ENCODE data around the gene DGKE.

DGKE gene

DNA sequence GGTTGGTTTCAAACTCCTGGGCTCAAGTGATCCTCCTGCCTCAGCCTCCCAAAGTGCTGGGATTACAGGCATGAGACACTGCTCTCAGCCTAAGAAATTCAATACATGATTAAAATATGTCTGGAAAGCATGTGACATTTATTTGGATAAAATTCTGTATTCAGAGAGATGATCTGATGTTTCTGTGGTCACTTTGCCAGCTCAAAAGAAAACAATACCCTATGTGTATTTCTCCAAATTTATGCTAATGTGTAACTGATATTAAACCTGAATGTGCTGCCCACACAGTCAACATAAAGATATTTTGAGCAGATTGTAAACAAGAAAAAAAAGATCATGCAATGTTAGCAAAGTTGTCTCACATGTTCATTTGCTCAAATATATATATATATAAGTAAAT lies 16.9 kb upstream of the DGKE start:
- DNase-seq = no peak

DNA sequence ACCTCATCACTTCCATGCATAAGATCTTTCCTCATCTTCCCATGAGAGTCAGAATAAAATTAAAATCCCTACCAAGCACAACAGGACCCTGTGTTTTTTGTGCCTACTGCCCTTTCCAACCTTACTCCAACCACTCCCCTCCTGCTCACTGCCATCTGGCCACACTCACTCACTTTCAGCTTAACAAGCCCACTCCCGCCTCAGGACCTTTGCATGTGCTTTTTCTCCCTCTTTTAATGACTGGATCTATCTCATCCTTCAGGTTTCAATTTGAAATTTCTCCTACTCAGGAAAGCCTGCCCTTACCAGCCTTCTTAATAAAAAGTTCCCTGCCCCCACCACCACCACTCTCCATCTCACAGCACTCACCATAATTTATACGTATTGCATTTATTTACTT lies 14.9 kb upstream of the DGKE start:
- no peak for DNase-seq

DNA sequence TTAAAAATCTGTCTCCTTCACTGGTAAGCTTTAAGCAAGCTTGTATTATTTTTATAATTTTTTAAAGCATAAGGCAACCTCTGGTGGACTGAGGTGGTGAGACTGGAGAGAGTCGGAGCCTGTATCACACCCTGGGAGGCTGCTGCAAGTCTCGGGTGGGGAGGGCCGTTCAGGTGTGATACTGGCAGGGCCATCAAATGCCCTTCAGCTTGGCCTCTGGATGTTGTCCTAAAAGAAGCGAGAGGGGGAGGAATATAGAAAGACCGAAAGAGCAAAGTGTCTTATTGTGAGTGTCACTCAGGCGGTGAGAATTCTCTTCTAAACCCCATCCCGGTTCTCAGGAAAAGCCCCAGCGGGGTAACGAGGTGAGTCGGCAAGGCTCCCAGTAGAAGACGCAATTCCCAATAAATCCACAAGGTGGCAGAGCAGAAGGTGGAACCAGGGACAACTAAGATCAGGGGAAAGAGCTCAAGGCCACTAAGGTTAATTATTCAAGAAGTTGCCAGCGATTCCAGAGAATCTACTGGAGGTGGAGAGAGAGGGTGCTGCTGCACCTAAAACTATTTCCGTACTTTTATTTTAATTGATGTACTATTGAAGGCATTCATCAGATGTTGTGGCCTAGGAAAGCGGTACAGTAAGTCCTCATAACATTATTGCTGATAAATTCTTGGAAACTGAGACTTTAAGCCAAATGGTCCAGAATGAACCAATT lies 14.4 kb upstream of the DGKE start:
- DNase-seq = no peak

DNA sequence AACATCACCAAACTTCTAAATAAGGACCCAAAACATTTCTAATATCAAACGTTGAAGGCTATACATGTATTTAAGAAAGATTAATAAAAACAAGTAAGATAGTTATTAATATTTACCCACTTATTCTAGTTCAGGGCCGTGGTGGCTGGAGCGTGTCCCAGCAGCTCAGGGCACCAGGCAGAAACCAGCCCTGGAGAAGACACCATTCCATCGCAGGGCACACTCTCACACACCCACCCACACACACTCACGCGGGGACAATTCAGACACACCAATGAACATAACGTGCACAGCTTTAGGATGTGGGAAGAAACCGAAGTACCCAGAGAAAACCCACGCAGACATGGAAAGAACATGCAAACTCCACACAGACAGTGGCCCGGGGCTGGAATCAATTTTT lies 13.7 kb upstream of the DGKE start:
- no peak for DNase-seq

DNA sequence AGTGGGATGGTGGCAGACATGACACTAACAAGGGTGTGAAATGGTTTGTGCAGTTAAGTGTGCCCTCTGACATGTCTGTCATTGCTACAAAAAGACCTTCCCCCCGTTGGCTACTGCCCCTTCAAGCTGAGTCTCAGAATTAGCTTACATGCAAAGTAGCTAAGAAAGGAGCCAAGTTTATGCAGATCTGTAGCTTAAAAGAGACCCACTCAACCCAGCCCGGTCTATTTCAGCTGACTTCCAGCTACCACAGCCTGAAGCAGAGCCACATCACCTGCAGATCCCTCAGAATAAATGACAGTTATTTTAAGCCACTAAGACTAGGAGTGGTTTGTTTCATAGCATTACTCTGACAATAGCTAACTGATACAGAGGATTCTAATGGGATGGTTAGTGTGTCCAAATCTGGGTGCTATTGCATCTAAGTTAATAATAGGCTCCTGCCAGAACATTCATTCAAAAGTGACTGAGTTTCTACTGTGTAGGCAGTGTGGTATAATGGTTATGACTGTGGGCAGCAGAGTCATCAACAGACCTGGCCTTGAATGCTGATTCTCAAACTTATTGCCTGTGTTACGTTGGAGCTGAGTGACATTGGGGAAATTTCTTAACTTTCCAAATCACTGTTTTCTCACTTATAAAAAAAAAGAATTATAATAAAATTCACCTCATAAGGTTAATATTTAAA lies 12.0 kb upstream of the DGKE start:
- DNase-seq = no peak

DNA sequence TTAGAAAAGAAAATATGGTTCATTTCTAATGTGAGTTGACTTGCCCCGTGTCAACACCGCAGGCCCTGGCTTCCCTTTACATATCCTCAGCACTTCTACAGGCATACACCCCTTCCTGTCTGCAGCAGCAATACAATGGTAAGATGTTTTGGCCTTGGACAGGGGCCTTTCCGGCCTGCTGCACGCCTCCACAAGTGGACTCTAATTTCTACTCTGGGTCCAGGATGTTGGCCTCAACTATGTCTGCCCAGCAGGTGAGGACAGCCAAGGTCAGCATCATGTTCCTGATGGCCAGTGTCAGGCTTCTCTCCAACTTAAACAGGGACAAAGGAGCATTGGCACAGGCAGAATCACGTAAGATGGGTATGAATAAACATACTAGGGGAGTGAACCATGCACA lies 11.2 kb upstream of the DGKE start:
- DNase-seq = no peak

DNA sequence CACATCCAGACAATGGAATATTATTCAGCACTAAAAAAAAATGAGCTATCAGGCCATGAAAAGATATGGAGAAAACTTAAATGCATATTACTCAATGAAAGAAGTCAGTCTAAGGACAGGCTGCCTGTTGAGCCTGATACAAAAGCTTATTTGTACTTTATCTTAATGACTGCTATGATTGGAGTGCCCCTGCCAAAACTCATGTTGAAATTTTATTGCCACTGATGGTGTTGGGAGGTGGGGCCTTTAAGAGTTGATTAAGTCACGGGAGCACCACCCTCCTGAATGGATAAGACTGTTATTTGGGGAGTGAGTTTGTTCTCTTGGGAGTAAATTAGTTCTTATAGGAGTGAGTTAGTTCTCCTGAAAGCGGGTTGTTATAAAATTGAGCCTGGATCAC lies 10.1 kb upstream of the DGKE start:
- no peak for DNase-seq

DNA sequence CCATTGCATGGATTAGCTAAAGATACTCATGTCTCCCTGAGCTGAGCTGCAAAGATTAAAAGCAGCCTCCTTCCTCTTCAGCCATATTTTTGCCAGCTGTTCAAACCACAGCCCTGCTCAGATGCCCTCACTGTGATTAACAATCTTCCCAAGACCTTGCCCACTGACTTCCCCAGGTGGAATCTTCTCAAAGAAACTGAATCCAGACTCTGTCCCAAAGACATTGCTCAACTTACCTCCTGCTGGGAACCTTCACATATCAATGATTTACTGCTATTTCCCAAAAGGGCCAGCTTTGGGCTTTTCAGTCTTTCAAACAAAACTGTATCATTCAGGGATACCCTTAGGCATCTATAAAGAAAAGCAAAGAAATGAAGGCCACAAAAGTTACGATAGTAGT lies 9.4 kb upstream of the DGKE start:
- no peak for DNase-seq

DNA sequence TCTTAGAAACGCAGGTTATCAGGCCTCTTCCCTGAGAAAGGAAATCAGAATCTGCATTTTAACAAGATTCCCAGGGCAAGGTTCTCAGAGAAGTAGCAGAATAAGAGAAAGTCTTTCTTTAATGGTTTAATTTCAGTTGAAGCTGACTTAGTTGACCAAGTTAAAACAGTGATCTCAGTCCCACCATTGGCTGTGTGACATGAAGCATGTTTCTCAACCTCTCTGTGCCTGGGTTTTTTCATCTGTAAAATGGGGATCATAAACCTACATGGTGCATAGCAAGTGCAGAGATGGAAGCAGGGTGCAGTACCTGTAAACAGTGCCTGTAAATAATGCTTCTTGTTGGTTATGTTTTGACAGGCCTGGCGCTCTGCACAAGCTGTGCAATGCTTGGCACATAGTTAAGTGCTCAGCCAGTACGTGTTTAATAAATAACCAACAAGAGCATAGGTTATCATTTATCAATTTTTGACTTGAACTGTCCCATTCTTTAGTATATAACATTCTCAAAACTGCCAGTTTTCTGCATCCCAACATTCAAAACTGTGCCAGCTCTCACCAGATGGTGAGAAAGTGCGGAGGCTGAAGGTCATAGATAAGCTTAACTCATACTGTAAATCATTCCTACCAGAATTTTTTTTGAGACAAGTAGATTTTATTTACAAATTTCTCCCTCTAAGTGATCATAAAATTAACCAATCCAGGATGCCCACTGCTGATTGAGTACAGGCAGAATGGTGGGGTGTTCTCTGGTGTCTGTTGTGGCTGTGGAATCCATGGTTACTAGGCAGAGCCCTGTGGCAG lies 7.1 kb upstream of the DGKE start:
- no peak for DNase-seq

DNA sequence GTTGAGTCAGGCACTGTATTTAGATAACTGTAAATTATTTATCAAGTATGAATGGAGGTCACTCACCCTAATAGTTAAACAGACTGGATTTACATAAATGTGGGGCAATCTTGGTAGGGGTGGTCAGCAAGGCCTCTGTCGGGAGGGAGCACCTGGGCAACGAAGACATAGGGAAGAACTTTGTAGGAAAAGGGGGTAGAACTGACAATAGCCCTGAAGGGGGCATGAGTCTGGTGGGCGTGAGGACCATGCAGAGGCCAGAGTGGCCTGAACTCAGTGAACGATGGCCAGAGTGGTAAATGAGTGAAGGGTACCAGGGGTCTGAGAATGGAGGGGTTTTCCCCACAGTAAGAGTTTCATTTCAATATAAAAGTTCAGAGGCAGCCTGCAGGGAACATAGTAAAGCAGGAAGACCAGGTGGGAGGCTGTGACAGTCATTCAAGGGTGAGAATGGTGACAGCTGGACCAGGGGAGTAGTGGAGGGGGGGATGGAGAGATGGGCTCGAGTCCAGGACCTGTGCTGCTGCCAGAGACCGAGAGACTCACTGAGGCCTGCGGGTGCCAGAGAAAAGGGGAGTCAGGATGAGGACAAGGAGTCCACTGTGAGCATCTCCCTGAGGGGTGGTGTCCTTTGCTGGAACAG lies 3.1 kb upstream of the DGKE start:
- no peak for DNase-seq

DNA sequence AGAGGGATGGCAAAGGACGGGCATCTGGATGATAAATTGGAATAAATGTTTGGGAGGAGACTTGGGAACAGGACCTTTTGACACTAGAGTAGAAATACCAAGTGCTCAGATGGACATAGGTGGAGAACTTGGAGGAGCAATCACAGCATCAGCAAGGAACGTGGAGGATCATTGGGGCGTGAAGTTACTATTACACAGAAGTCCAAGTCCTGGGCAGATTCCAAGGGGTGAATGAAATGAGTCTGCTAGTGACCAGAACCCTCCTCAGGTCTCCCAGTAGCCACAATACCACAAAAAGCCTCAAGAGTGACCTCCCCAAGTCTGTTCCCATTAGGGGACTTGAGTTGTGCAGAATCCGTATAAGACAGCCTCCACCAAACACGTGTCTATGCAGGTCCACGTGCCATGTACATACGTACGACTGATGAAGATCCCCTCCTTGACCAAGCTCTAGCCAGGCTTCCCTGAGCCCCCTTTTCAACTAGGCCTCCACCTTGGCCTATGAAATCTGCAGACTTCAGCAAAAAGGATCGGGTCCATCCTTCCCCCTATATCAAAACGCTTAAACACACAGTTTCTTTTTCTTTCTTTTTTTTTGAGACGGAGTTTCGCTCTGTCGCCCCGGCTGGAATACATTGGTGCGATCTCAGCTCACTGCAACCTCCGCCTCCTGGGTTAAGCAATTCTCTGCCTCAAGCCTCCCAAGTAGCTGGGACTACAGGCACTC lies 2.4 kb upstream of the DGKE start:
- no peak for DNase-seq

DNA sequence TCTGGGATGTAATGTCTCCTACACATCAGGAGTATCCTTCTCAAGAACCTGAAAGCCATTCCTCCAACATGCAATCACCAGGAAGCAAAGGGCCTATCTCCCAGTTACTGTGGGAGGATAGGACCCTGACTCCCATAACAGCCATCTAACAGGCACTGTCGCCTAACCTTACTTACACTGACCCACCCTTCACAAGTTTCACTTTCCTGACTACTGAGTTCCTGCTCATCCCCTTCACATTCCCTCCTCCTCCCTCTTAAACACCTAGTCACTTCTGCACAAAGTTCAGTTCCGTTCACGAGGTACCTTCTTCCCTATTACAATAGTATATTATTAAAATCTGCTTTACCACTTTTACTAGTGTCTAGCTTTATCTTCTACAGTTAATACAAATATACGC lies 1.5 kb upstream of the DGKE start:
- no peak for DNase-seq

DNA sequence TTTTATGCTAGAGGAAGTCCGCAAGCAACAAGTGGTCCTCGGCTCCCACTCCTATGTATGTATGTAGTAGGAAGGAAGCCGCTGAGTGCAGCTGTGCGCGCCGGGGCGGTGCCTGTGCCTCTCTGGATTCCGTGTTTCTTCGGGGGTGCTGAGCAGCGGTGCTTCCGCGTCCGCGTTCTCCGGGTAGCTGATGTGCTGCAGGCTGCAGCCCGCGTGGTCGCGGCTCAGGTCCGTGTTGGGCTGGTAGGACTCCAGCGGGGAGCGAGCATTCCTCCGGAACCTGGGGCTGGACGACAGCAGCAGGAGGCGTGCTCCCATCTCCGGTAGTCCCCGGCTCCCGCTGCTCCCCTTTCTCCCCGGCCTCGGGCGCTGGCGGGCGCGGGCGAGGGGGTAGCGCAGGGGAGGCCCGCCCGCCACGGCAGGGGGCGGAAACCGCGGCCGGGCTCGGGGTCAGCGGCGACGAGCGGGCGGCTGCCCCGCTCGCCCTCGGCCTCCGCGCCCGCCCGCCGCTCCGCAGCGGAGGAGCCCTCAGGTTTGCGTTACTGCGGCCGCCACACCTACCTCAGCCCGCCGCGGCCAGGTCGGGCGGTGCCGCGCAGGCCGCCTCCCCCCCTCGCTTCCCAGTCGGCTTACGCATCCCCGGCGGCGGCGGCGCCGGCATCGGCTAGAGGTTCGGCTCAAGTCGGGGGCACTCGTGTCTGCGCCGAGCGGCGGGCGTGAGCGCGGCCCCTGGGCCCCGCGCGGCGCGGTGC lies 718 bp upstream of the DGKE start:
- DNase-seq = no peak

DNA sequence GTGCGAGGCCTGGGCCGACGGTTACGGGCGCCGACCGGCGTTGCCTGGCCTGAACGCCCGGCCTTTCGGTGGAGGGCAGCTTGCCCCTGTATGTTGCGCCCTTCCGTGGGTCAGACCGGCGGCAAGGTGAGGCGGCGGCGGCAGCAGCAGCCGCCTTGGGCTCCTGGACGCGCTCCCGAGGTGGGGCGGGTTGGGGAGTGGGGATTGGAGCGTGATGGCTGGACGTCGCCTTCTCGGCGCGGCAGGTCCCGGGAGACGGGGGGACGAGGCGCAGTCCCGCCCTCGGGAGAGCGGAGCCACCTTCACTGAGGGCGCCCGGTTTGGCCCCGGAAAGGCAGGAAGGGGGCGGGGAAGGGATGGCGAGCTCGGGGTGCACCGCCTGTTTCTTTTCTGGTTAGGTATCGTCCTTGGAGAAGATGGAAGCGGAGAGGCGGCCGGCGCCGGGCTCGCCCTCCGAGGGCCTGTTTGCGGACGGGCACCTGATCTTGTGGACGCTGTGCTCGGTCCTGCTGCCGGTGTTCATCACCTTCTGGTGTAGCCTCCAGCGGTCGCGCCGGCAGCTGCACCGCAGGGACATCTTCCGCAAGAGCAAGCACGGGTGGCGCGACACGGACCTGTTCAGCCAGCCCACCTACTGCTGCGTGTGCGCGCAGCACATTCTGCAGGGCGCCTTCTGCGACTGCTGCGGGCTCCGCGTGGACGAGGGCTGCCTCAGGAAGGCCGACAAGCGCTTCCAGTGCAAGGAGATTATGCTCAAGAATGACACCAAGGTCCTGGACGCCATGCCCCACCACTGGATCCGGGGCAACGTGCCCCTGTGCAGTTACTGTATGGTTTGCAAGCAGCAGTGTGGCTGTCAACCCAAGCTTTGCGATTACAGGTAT lies 671 bp downstream of the DGKE start:
- DNase-seq = peak; percentile 26

DNA sequence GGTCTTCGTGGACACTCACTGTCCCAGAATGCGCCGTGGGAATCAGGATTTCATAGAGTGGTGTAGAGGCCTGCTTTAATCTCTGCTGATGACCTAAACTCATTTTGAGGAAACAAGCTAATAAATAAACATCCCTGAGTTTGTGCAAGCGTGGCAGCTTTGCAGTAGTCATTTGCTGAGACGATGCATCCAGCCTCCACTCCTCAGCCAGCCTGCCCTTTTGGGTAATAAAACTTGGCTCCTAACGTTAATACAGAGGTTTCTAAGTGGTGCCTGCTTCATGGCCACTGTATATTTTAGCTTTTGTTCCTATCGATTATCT lies 1.3 kb downstream of the DGKE start:
- no peak for DNase-seq

DNA sequence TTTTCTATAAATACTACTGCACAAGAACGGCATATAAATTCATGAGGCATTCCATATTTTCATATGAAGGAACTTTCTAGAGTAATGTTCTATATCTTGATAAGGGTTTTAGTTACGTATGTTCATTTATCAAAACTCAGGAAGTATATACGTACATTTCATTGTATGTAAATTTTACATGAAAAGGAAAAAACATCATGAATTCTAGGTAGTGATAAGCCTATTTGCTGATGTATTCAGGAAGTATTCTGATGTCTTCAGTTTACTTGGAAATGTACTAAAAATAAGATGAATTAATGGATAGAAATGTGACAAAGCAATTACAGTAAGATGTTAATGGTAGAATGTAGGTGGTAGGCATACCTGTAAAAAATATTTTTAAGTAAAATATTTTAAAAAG lies 4.7 kb downstream of the DGKE start:
- DNase-seq = no peak

DNA sequence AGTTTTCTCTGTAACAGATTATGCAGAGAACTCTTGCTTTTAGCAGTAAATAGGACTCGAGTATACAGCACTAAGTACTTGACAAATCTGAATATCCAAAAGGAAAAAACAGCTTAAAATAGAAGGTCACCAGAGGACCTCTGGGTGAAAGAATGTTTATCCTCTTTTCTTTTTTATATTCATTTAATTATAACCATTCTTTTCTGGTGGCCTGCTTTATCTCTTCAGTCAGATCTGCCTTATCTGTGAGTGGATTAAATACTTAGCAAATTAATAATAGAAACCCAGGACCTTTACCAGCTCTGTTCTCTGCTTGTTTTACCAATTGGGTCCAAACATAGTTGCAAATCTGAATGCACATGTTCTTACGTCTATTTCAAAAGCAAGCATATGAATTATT lies 8.6 kb downstream of the DGKE start:
- no peak for DNase-seq

DNA sequence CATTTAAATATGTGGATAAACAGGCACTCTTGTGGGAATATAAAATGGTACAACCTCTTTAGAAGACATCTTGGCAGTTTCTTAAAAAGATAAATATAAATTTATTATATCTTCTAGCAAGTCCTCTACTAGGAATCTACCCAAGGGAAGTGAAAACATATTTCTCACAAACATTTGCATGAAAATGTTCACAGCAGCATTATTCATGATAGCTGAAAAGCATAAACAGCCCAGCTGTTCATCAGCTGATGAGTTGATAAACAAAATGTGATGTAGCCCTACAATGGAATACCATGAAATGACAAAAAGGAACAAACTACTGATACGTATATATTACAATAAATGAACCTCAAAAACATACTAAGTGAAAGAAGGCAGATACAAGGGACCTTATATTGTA lies 12.0 kb downstream of the DGKE start:
- no peak for DNase-seq

DNA sequence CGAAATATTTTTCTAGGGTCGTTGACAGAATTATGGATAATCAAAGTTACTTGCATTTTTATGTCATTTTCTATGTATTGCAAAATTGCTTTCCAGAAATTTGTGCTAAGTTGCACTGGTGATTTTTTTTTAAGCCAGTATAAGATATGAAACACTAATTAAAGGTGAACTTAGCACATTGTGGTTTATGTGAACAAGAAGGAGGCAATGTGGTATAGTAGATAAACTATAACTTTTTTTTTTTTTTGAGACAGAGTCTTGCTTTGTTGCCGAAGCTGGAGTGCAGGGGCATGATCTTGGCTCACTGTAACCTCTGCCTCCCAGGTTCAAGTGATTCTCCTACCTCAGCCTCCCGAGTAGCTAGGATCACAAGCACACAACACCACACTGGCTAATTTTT lies 13.2 kb downstream of the DGKE start:
- DNase-seq = no peak

DNA sequence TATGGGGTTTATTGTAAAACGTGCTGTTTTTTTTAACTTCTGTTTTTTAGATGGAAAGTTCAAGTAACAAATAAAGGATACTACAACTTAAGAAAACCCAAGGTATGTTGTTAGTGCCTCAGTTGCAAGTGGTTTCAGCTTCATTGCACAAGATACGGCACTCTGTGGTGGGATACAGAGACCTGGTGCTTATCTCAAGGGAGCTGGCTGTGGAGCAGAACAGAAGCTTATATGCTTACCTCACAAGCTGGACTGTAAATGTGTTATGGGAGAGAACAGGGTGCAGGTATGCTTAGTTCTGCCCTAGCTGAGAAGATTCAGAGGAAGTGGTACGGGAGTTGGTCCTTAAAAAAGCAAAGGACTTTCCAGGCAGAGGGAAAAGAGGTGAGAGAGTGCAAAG lies 15.2 kb downstream of the DGKE start:
- DNase-seq = no peak

DNA sequence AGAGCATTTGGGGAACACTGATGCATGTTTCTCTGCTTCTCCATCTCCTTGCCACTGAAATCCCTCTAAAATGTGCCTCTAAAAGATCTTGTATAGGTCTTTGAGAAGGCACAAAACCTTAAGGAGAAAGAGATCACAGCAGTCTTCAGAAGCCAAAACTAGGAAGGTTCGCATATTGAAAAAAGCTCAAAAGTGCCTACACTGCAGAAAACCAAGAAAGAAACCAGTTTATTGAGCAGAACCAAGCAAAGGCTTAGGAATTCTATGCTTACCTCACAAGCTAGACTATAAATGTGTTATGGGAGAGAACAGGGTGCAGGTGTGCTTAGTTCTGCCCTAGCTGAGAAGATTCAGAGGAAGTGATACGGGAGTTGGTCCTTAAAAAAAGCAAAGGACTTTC lies 16.6 kb downstream of the DGKE start:
- no peak for DNase-seq

All from DMS79 (cell line).